ENCODE data around the gene RPL41.
A peak's percentile ranks its signal among the peaks of the same experiment; 100 is the strongest.
"Not testable (repeated sequence)": the region's sequence is repeated elsewhere in the genome, so short reads cannot be mapped to it uniquely, and the experiment has no call there.

RPL41 gene

DNA sequence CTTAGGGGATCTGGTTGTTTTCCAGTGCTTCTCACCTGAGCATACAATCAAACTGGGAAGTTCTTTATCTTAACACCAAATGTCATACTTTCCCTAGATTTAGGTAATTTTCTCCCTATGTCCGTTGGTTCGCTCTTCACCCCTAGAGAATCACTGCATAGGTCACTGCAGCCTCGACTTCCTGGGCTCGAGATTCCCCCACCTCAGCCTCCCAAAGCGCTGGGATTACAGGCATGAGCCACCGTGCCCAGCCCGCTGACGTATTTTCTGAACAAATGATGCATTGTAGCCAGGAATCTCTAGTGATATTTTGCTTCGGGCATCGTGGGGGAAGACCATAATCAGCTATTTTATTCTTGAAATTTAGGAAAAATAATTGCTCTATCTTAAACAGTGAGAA, 1.1 kb upstream of the RPL41 start:
- TF ChIP-seq, protein P1, sequence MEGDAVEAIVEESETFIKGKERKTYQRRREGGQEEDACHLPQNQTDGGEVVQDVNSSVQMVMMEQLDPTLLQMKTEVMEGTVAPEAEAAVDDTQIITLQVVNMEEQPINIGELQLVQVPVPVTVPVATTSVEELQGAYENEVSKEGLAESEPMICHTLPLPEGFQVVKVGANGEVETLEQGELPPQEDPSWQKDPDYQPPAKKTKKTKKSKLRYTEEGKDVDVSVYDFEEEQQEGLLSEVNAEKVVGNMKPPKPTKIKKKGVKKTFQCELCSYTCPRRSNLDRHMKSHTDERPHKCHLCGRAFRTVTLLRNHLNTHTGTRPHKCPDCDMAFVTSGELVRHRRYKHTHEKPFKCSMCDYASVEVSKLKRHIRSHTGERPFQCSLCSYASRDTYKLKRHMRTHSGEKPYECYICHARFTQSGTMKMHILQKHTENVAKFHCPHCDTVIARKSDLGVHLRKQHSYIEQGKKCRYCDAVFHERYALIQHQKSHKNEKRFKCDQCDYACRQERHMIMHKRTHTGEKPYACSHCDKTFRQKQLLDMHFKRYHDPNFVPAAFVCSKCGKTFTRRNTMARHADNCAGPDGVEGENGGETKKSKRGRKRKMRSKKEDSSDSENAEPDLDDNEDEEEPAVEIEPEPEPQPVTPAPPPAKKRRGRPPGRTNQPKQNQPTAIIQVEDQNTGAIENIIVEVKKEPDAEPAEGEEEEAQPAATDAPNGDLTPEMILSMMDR (conservative IDR thresholded peaks at IDR 0.05; ENCODE audit: low read depth, low read length), result no peak
- Histone ChIP-seq H4K20me1 (ENCODE audit: insufficient read depth) (no peaks in the 10 kb centered on the region), H2AFZ (ENCODE audit: low read depth) (peak overlapping the region; percentile 68), H3K4me1 (ENCODE audit: low read depth, poor library complexity, severe bottlenecking) (peaks cover 22% of the 10 kb centered on the region), H3K27me3 (ENCODE audit: insufficient read depth, low read depth) (no peaks in the 10 kb centered on the region), H3K4me2 (peak overlapping the region; percentile 80), H3K9ac (peak overlapping the region; percentile 95; the same call in 1 of the 2 replicates), H3K27ac (peak overlapping the region; percentile 93), H3K4me3 (IDR thresholded peaks at IDR 0.05; ENCODE audit: insufficient read depth, low read depth, low read length) (no peak overlapping the region), H3K36me3 (ENCODE audit: insufficient read depth) (peaks cover 28% of the 10 kb centered on the region; the same call in 1 of the 2 replicates), H3K79me2 (ENCODE audit: insufficient read depth, low read depth) (peaks cover 15% of the 10 kb centered on the region)

DNA sequence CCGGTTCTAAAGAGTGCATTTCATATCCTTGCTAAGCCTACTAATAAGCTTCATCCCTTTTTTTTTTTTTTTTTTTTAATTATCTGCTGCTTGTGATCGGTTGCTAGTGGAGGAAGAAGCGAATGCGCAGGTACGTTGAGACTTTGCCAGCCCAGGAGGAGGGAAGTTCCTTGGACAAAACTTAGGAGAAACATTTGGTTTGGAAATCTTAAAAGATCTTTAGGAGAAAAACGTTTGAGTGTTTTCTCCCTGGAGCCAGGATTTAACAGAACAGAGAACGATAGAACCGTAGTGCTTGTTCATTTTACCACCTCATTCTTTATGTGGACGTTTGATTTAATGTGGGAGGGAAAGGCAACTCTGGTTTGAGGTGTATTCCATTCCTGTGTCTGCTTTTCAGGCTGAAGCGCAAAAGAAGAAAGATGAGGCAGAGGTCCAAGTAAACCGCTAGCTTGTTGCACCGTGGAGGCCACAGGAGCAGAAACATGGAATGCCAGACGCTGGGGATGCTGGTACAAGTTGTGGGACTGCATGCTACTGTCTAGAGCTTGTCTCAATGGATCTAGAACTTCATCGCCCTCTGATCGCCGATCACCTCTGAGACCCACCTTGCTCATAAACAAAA, 761 bp downstream of the RPL41 start:
- Histone ChIP-seq H3K9ac (peak overlapping the region; percentile 95), H3K27ac (peak overlapping the region; percentile 93), H3K79me2 (ENCODE audit: insufficient read depth, low read depth) (peaks cover 15% of the 10 kb centered on the region), H3K4me2 (peak overlapping the region; percentile 80), H3K4me1 (ENCODE audit: low read depth, poor library complexity, severe bottlenecking) (peaks cover 23% of the 10 kb centered on the region), H3K36me3 (ENCODE audit: insufficient read depth) (peaks cover 13% of the 10 kb centered on the region; the same call in 1 of the 2 replicates)
- H2AFZ ChIP-seq (ENCODE audit: low read depth); H3K4me3 ChIP-seq (IDR thresholded peaks at IDR 0.05; ENCODE audit: insufficient read depth, low read depth, low read length); H4K20me1 ChIP-seq (ENCODE audit: insufficient read depth); H3K27me3 ChIP-seq (ENCODE audit: insufficient read depth, low read depth): not testable (repeated sequence)

DNA sequence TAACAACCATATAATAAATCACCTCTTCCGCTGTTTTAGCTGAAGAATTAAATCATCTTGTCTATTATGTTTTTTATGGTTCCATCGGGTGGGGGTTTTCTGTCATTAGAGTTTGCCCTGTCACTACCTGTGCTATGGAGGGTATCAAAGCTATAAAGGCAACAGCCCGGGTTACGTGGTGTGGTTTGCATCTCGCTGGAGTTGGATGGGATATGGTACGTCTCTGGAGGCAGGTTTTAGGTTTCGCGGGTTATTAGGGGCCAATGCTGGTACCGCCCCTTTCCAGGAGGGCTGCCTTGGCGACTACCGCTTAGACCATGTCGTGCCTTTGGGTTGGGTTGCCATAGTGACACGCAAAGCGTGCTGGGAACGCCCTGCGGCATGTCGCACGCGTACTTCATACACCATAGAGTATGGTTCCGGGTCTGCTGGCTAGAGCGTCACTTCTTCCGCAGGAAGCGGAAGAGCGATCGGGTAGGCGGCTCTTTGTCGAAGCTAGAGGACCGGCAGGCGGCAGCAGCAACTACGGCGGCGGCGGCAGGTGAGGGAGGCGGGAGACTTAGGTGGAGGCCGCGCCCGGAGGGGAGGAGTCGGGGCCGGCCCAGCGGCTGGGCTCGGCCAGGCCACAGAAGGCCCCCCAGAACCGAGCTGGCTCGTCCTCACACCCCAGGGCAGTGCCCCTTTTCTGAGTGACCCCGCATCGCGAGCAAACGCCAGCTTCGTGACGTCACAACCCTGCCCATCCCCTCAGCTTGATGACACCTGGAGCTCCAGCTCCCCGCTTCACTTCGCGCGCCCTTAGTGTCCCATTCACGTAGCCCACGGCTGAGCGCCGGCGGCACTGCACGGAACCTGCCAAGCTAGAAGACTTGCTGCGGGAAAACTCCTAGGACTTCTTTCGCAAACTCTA, 1.6 kb downstream of the RPL41 start, which contains the start of gene ZC3H10:
Gene ZC3H10, plus strand, starts transcription at position 489 of the 910 bp plus-strand sequence. CDS start 2,297 bp downstream, outside the sequence.
- TF ChIP-seq, protein P1 (conservative IDR thresholded peaks at IDR 0.05; ENCODE audit: low read depth, low read length), result peak; percentile 61; the same call in 1 of the 2 replicates
- H2AFZ ChIP-seq (ENCODE audit: low read depth), result peak within 1 kb of the TSS; percentile 54
- no peaks in the 10 kb centered on the region for H3K27me3 ChIP-seq (ENCODE audit: insufficient read depth, low read depth)
- peak within 1 kb of the TSS; percentile 80 for H3K4me2 ChIP-seq
- H4K20me1 ChIP-seq (ENCODE audit: insufficient read depth), result no peaks in the 10 kb centered on the region
- H3K4me3 ChIP-seq (IDR thresholded peaks at IDR 0.05; ENCODE audit: insufficient read depth, low read depth, low read length), result peak within 1 kb of the TSS; percentile 73
- H3K79me2 ChIP-seq (ENCODE audit: insufficient read depth, low read depth), result peaks cover 15% of the 10 kb centered on the region
- peak within 1 kb of the TSS; percentile 95 for H3K9ac ChIP-seq
- peaks cover 23% of the 10 kb centered on the region for H3K4me1 ChIP-seq (ENCODE audit: low read depth, poor library complexity, severe bottlenecking)
- peak within 1 kb of the TSS; percentile 93 for H3K27ac ChIP-seq
- peaks cover 7% of the 10 kb centered on the region; the same call in 1 of the 2 replicates for H3K36me3 ChIP-seq (ENCODE audit: insufficient read depth)

DNA sequence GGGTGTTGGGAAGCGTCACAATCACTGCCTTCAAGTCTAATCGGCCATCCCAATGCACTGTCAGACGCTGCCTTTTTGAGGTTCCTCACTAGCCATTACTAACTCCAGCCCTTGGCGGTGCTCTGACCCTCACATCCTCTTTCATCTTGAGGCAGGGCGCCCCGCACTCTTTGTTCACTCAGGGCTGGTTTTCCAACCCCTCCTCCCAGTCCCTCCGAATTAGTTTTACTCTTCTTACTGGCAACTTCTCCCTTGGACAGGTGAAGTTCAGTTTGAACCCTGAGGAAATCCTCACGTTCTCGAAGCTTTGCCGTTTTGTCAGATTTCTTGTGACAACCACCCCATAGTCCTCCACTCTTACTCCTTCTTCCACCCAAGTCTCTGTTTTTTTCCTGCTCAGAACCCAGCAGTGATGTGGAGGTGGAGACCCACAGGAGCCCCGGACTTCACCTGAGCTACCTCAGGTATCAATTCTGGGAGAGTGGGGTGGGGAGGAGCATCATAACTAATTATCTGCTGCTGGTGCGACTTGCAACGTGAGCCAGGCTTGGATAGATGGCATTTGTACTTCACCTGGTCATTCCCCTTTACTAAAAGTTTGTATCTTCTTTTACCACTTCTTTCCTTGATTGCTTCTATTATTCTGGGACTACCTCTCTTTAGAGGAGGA, 2.4 kb downstream of the RPL41 start:
- H3K4me1 ChIP-seq (ENCODE audit: low read depth, poor library complexity, severe bottlenecking), result peaks cover 23% of the 10 kb centered on the region
- H3K4me2 ChIP-seq, result peak overlapping the region; percentile 79
- H3K79me2 ChIP-seq (ENCODE audit: insufficient read depth, low read depth), result peaks cover 15% of the 10 kb centered on the region
- H3K4me3 ChIP-seq (IDR thresholded peaks at IDR 0.05; ENCODE audit: insufficient read depth, low read depth, low read length), result peak overlapping the region; percentile 73
- H4K20me1 ChIP-seq (ENCODE audit: insufficient read depth), result no peaks in the 10 kb centered on the region
- peaks cover 4% of the 10 kb centered on the region; the same call in 1 of the 2 replicates for H3K36me3 ChIP-seq (ENCODE audit: insufficient read depth)
- H3K27me3 ChIP-seq (ENCODE audit: insufficient read depth, low read depth), result no peaks in the 10 kb centered on the region
- H3K9ac ChIP-seq, result peak overlapping the region; percentile 95; the same call in 1 of the 2 replicates
- H2AFZ ChIP-seq (ENCODE audit: low read depth), result peak overlapping the region; percentile 54
- TF ChIP-seq, protein P1 (conservative IDR thresholded peaks at IDR 0.05; ENCODE audit: low read depth, low read length), result no peak
- H3K27ac ChIP-seq, result peak overlapping the region; percentile 93

Measured in KMS-11 (cell line).